Brain microvascular endothelial cell (primary cell): ENCODE data around the gene L3MBTL2.
A peak's percentile ranks its signal among the peaks of the same experiment; 100 is the strongest.

Experiments
- DNase-seq: peaks from one replicate; pipeline ENCODE4 v3.0.0-alpha.2; 2020
- H3K27ac ChIP-seq: fragments of 250-450 bp; sonication (Bioruptor Pico); 2 replicates; pipeline ENCODE4 v1.5.1; 2020; ENCODE audit warnings: mild to moderate bottlenecking, moderate library complexity
- H3K27me3 ChIP-seq: fragments of 250-450 bp; sonication (Bioruptor Pico); replicated peaks from 2 replicates; pipeline ENCODE4 v1.5.1; 2020; ENCODE audit warnings: mild to moderate bottlenecking
- H3K36me3 ChIP-seq: fragments of 250-450 bp; sonication (Bioruptor Pico); replicated peaks from 2 replicates; pipeline ENCODE4 v1.5.1; 2020; ENCODE audit warnings: mild to moderate bottlenecking
- H3K4me3 ChIP-seq: 2 replicates; pipeline ENCODE4 v1.5.1; 2011; ENCODE audit warnings: low read depth, mild to moderate bottlenecking, control low read depth, low read length, moderate library complexity
- CTCF ChIP-seq: IDR thresholded peaks from 2 replicates; pipeline ENCODE4 v1.5.1; 2011; ENCODE audit warnings: low read depth, mild to moderate bottlenecking, moderate library complexity, low read length, control low read depth, inconsistent platforms; ENCODE audit errors: missing control alignments
- in situ Hi-C: cut with HindIII; loops from 2 replicates; pipeline ENCODE4 v1.10.0; 2017; ENCODE audit warnings: low sequenced_read_pairs, low pct_ligation_motif_present

L3MBTL2 gene

GRCh38 chr22:41204992-41205900, at the start of gene L3MBTL2:
Gene L3MBTL2 (plus strand): TSS chr22:41205312. CDS start chr22:41205363, 51 bp downstream.
- peaks cover 5% of the 10 kb centered on the region for H3K36me3 ChIP-seq
- in situ Hi-C loops, result no loop called here
- DNase-seq, result peak; percentile 96
- H3K4me3 ChIP-seq, result peak within 1 kb of the TSS; percentile 99
- H3K27ac ChIP-seq, result peak within 1 kb of the TSS; percentile 69
- TF ChIP-seq CTCF, result no peak
- no peaks in the 10 kb centered on the region for H3K27me3 ChIP-seq

- Histone ChIP-seq H3K36me3 (peaks cover 75% of the 10 kb centered on the region), H3K27ac (no peak overlapping the region), H3K27me3 (no peaks in the 10 kb centered on the region), H3K4me3 (no peak overlapping the region)
- in situ Hi-C loops, result no loop called here
- DNase-seq, result no peak
- no peak for TF ChIP-seq CTCF
These were observed 48.0 kb upstream of the L3MBTL2 start for GRCh38 chr22:41157083-41157482.

- DNase-seq, result no peak
- Histone ChIP-seq H3K4me3 (no peak overlapping the region), H3K27me3 (no peaks in the 10 kb centered on the region), H3K27ac (no peak overlapping the region), H3K36me3 (peaks cover 81% of the 10 kb centered on the region)
- TF ChIP-seq CTCF, result no peak
- in situ Hi-C loops, result no loop called here
These were observed 36.0 kb upstream of the L3MBTL2 start for GRCh38 chr22:41169157-41169556.

GRCh38 chr22:41171996-41172395, 33.1 kb upstream of the L3MBTL2 start:
- Histone ChIP-seq H3K27ac (no peak overlapping the region), H3K27me3 (no peaks in the 10 kb centered on the region), H3K36me3 (peaks cover 82% of the 10 kb centered on the region), H3K4me3 (no peak overlapping the region)
- in situ Hi-C loops, result no loop called here
- no peak for DNase-seq
- no peak for TF ChIP-seq CTCF

- Histone ChIP-seq H3K36me3 (peaks cover 80% of the 10 kb centered on the region), H3K4me3 (no peak overlapping the region), H3K27ac (no peak overlapping the region), H3K27me3 (no peaks in the 10 kb centered on the region)
- no peak for TF ChIP-seq CTCF
- in situ Hi-C loops, result no loop called here
- no peak for DNase-seq
These were observed 29.6 kb upstream of the L3MBTL2 start for GRCh38 chr22:41175546-41175945.
